Fibroblast of lung (primary cell): ENCODE measurements around the gene GLIPR1. TPM values are rescaled to one million over a fixed set of nuclear protein-coding genes. Genes with fewer than 3 reads are reported as not detected.
"Not testable (repeated sequence)": the region's sequence is repeated elsewhere in the genome, so short reads cannot be mapped to it uniquely, and the experiment has no call there.

Source experiments
- DNase-seq, 2 donors: peaks; one replicate each; pipeline versions ENCODE4 v3.0.0 to v3.0.0-alpha.2; 2010; ENCODE audit warnings: low read depth in 2 of 2
- H2AFZ ChIP-seq: 2 replicates; pipeline ENCODE4 v1.5.1; 2012; ENCODE audit warnings: low read length, control low read depth, inconsistent platforms
- H3K27ac ChIP-seq: 2 replicates; pipeline ENCODE4 v1.5.1; 2011; ENCODE audit warnings: low read length, control low read depth; ENCODE audit not compliant: insufficient read depth
- H3K27me3 ChIP-seq: 2 replicates; pipeline ENCODE4 v1.5.1; 2011; ENCODE audit warnings: mild to moderate bottlenecking, low read length; ENCODE audit not compliant: control insufficient read depth, insufficient read depth
- H3K36me3 ChIP-seq: 2 replicates; pipeline ENCODE4 v1.5.1; 2011; ENCODE audit warnings: low read length; ENCODE audit not compliant: control insufficient read depth, insufficient read depth
- H3K4me1 ChIP-seq: 2 replicates; pipeline ENCODE4 v1.5.1; 2011; ENCODE audit warnings: low read length; ENCODE audit not compliant: control insufficient read depth, insufficient read depth; ENCODE audit errors: extremely low read depth
- H3K4me2 ChIP-seq: 2 replicates; pipeline ENCODE4 v1.5.1; 2011; ENCODE audit warnings: low read length, control low read depth; ENCODE audit not compliant: insufficient read depth; ENCODE audit errors: extremely low read depth
- H3K4me3 ChIP-seq, 4 experiments: fragments of 200-600 bp in 1 of 4; sonication (generic) in 1 of 4; replicated peaks in 1 of 4; 2 replicates each; pipeline ENCODE4 v1.5.1; 2011 to 2016; ENCODE audit warnings: low read length in 4 of 4, low read depth in 3 of 4, mild to moderate bottlenecking in 3 of 4, control low read depth in 2 of 4, inconsistent platforms in 1 of 4, mixed read lengths in 1 of 4; ENCODE audit not compliant: insufficient read depth in 1 of 4; ENCODE audit errors: control extremely low read depth in 1 of 4
- H3K79me2 ChIP-seq: 2 replicates; pipeline ENCODE4 v1.5.1; 2012; ENCODE audit warnings: mild to moderate bottlenecking, low read length, inconsistent platforms; ENCODE audit not compliant: control insufficient read depth, insufficient read depth
- H3K9ac ChIP-seq: 2 replicates; pipeline ENCODE4 v1.5.1; 2011; ENCODE audit warnings: mild to moderate bottlenecking, low read length, control low read depth; ENCODE audit not compliant: insufficient read depth
- H3K9me3 ChIP-seq: 2 replicates; pipeline ENCODE4 v1.5.1; 2012; ENCODE audit warnings: low read depth, low read length; ENCODE audit not compliant: control insufficient read depth, insufficient read depth
- H4K20me1 ChIP-seq: 2 replicates; pipeline ENCODE4 v1.5.1; 2011; ENCODE audit warnings: low read length; ENCODE audit not compliant: control insufficient read depth, insufficient read depth; ENCODE audit errors: extremely low read depth
- CTCF ChIP-seq, 2 donors: IDR thresholded peaks in 1 of 2; conservative IDR thresholded peaks in 1 of 2; 1 replicate in 1 of 2; 2 replicates in 1 of 2; pipeline ENCODE4 v1.5.1; 2011 to 2012; ENCODE audit warnings: low read length in 2 of 2, control low read depth in 1 of 2, inconsistent platforms in 1 of 2, low read depth in 1 of 2, mild to moderate bottlenecking in 1 of 2
- EZH2 ChIP-seq: IDR thresholded peaks from 2 replicates; pipeline ENCODE4 v1.5.1; 2012; ENCODE audit warnings: low read length, control low read depth, mild to moderate bottlenecking; ENCODE audit errors: missing control alignments
- polyA plus RNA-seq, 2 donors: library from polyadenylated mRNA; depleted of rRNA in 1 of 2; stranded (reverse) in 1 of 2; unstranded in 1 of 2; fragments of >200 nt; gene quantifications; 2 replicates each; pipeline ENCODE4 v1.2.1, GENCODE V29; 2011 to 2012; ENCODE audit warnings: missing spikeins in 1 of 2
- total RNA-seq: library from RNA; depleted of rRNA; stranded (reverse); fragments of >200 nt; gene quantifications from 2 replicates; pipeline ENCODE4 v1.2.1, GENCODE V29; 2014

The GLIPR1 gene
- total and polyA plus RNA-seq, 2 donors (not counting 1 experiment from before 2014, with no cell fraction given), result 59.8 to 245 TPM

GRCh38 chr12:75482646-75483045, 2.1 kb downstream of the GLIPR1 start:
- no peaks in the 10 kb centered on the region for H3K9me3 ChIP-seq
- H3K4me1 ChIP-seq, result peaks cover 11% of the 10 kb centered on the region
- peak overlapping the region; percentile 92 for H3K4me2 ChIP-seq
- no peak for DNase-seq
- H4K20me1 ChIP-seq, result no peaks in the 10 kb centered on the region
- no peak overlapping the region for H3K9ac ChIP-seq
- H3K36me3 ChIP-seq, result no peaks in the 10 kb centered on the region
- peak overlapping the region; percentile 89 for H3K27ac ChIP-seq
- H3K79me2 ChIP-seq, result peaks cover 50% of the 10 kb centered on the region
- peak overlapping the region; percentile 39 to 93 (median 63) for H3K4me3 ChIP-seq
- TF ChIP-seq CTCF (conservative IDR thresholded peaks at IDR 0.05 in 1 of 2, IDR thresholded peaks at IDR 0.05 in 1 of 2; ENCODE audit: low read depth in 1 of 2, low read length in 2 of 2) (no peak), EZH2 (no peak)
- H2AFZ ChIP-seq, result no peak overlapping the region
- H3K27me3 ChIP-seq, result no peaks in the 10 kb centered on the region

GRCh38 chr12:75483431-75483830, 2.9 kb downstream of the GLIPR1 start:
- no peak overlapping the region for H2AFZ ChIP-seq
- H3K4me3 ChIP-seq, result peak overlapping the region; percentile 39 to 93 (median 58)
- H3K4me2 ChIP-seq, result peak overlapping the region; percentile 92
- H3K79me2 ChIP-seq, result peaks cover 53% of the 10 kb centered on the region
- H3K4me1 ChIP-seq, result peaks cover 11% of the 10 kb centered on the region
- H4K20me1 ChIP-seq, result no peaks in the 10 kb centered on the region
- TF ChIP-seq CTCF (conservative IDR thresholded peaks at IDR 0.05 in 1 of 2, IDR thresholded peaks at IDR 0.05 in 1 of 2; ENCODE audit: low read depth in 1 of 2, low read length in 2 of 2), result no peak
- TF ChIP-seq EZH2, result no peak
- H3K27ac ChIP-seq, result no peak overlapping the region
- peak in 1 of 2 donors; percentile 42 for DNase-seq
- no peaks in the 10 kb centered on the region for H3K9me3 ChIP-seq
- H3K9ac ChIP-seq, result no peak overlapping the region
- H3K36me3 ChIP-seq, result no peaks in the 10 kb centered on the region
- H3K27me3 ChIP-seq, result no peaks in the 10 kb centered on the region

GRCh38 chr12:75484450-75484849, 3.9 kb downstream of the GLIPR1 start:
- not testable (repeated sequence) for H3K4me2 ChIP-seq, H3K36me3 ChIP-seq, H3K27me3 ChIP-seq, H2AFZ ChIP-seq, H3K9ac ChIP-seq, H3K9me3 ChIP-seq, H4K20me1 ChIP-seq, H3K27ac ChIP-seq, DNase-seq
- Histone ChIP-seq H3K4me1 (peaks cover 14% of the 10 kb centered on the region), H3K79me2 (peaks cover 53% of the 10 kb centered on the region), H3K4me3 (peak overlapping the region in 2 of 4 experiments; percentile 74 to 93)
